OCI-LY7 (cell line): Measurements from ENCODE around the gene WDR7.

Experiments
- EZH2phosphoT487 ChIP-seq: fragments of 200-600 bp; sonication (generic); IDR thresholded peaks from 2 replicates; pipeline ENCODE4 v1.6.1; 2018; ENCODE audit warnings: low read depth, borderline replicate concordance, mild to moderate bottlenecking, mixed run types, antibody characterized with exemption, low read length, moderate library complexity, mixed read lengths
- TF ChIP-seq, protein P1 (sequence below): fragments of 200-600 bp; sonication (generic); conservative IDR thresholded peaks from 2 replicates; pipeline ENCODE4 v1.5.1; 2014; ENCODE audit warnings: mild to moderate bottlenecking, antibody characterized with exemption, low read length, moderate library complexity, mixed read lengths

GRCh38 chr18:57022716-57023115 is 371.6 kb downstream of the WDR7 start:
- TF ChIP-seq, protein P1, sequence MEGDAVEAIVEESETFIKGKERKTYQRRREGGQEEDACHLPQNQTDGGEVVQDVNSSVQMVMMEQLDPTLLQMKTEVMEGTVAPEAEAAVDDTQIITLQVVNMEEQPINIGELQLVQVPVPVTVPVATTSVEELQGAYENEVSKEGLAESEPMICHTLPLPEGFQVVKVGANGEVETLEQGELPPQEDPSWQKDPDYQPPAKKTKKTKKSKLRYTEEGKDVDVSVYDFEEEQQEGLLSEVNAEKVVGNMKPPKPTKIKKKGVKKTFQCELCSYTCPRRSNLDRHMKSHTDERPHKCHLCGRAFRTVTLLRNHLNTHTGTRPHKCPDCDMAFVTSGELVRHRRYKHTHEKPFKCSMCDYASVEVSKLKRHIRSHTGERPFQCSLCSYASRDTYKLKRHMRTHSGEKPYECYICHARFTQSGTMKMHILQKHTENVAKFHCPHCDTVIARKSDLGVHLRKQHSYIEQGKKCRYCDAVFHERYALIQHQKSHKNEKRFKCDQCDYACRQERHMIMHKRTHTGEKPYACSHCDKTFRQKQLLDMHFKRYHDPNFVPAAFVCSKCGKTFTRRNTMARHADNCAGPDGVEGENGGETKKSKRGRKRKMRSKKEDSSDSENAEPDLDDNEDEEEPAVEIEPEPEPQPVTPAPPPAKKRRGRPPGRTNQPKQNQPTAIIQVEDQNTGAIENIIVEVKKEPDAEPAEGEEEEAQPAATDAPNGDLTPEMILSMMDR, result no peak
- no peak for TF ChIP-seq EZH2phosphoT487
